GM21619 (cell line): ENCODE data around the gene DCAF4.
"Not testable (repeated sequence)": the region's sequence is repeated elsewhere in the genome, so short reads cannot be mapped to it uniquely, and the experiment has no call there.

ENCODE experiments used
- ATAC-seq: cut with Tn5 transposase; IDR thresholded peaks from one replicate; pipeline ENCODE4 v1.9.1; 2021; ENCODE audit not compliant: unreplicated experiment

DCAF4 gene

GRCh38 chr14:72929316-72930080 is 3.2 kb downstream of the DCAF4 start:
- no peak for ATAC-seq

GRCh38 chr14:72932893-72933292 is 6.6 kb downstream of the DCAF4 start:
- no peak for ATAC-seq

- no peak for ATAC-seq
These were observed 13.4 kb downstream of the DCAF4 start for GRCh38 chr14:72939630-72940029.

GRCh38 chr14:72941286-72941985 is 15.2 kb downstream of the DCAF4 start:
- ATAC-seq: no peak

- no peak for ATAC-seq
These were observed 16.7 kb downstream of the DCAF4 start for GRCh38 chr14:72942934-72943333.

- no peak for ATAC-seq
These were observed 17.7 kb downstream of the DCAF4 start for GRCh38 chr14:72943876-72944430.

- no peak for ATAC-seq
These were observed 19.2 kb downstream of the DCAF4 start for GRCh38 chr14:72945356-72946027.

- ATAC-seq: no peak
These were observed 20.2 kb downstream of the DCAF4 start for GRCh38 chr14:72946491-72946890.

- ATAC-seq: no peak
These were observed 21.3 kb downstream of the DCAF4 start for GRCh38 chr14:72947366-72948160.

- no peak for ATAC-seq
These were observed 22.3 kb downstream of the DCAF4 start for GRCh38 chr14:72948481-72949138.

GRCh38 chr14:72952171-72952570 is 25.9 kb downstream of the DCAF4 start:
- ATAC-seq: no peak

- not testable (repeated sequence) for ATAC-seq
These were observed 30.5 kb downstream of the DCAF4 start for GRCh38 chr14:72956741-72957140.

GRCh38 chr14:72957213-72957612 is 30.9 kb downstream of the DCAF4 start:
- ATAC-seq: no peak

GRCh38 chr14:72958548-72958947 is 32.3 kb downstream of the DCAF4 start:
- no peak for ATAC-seq

GRCh38 chr14:72961016-72961415 is 34.8 kb downstream of the DCAF4 start:
- not testable (repeated sequence) for ATAC-seq

- no peak for ATAC-seq
These were observed 35.5 kb downstream of the DCAF4 start for GRCh38 chr14:72961579-72962335.

GRCh38 chr14:72962336-72962754 is 36.1 kb downstream of the DCAF4 start:
- not testable (repeated sequence) for ATAC-seq

GRCh38 chr14:72962829-72963312 is 36.6 kb downstream of the DCAF4 start:
- no peak for ATAC-seq

GRCh38 chr14:72965249-72965648 is 39.0 kb downstream of the DCAF4 start:
- ATAC-seq: no peak
